Sciatic nerve (tissue), 1 donor: Measurements from ENCODE around the gene N4BP2L1. TPM values are rescaled to one million over a fixed set of nuclear protein-coding genes. Genes with fewer than 3 reads are reported as not detected.

Experiments used
- total RNA-seq: library from RNA; stranded (reverse); fragmentation: NEBNext Ultra II Directional; extraction: Animal tissue kit (Norgen Biotek cat#: 25700); gene quantifications from one replicate; pipeline ENCODE4 v1.2.1, GENCODE V29; 2021
- donor health status: DM: no; HTN: no; CAD: no.

The N4BP2L1 gene
- total RNA-seq, 1 donor from 2014 or later: 32.3 TPM

Other genes with a start within 250 kb of the N4BP2L1 start
- not detected for gene ZAR1L, start 112.8 kb downstream of the N4BP2L1 start, total RNA-seq
- gene BRCA2, start 112.6 kb downstream of the N4BP2L1 start, total RNA-seq: 3.6 TPM
- gene N4BP2L2, start 110.7 kb upstream of the N4BP2L1 start, total RNA-seq: 260 TPM
- gene PDS5B, start 158.3 kb upstream of the N4BP2L1 start, total RNA-seq: 80.1 TPM